Kidney (tissue), 14 donors: ENCODE results near the gene CHD1. TPM values are rescaled to one million over a fixed set of nuclear protein-coding genes. Genes with fewer than 3 reads are reported as not detected.

ENCODE experiments used
- DNase-seq, 5 donors: peaks; one replicate each; pipeline ENCODE4 v3.0.0-alpha.2; 2013 to 2020
- FAIRE-seq: peaks from 2 replicates; lab custom pipeline; 2012; peaks lifted over from hg19 to GRCh38; lab: Jason Lieb, UNC
- H3K27ac ChIP-seq, 2 donors: one replicate each; pipeline ENCODE4 v1.7.0; 2013; ENCODE audit warnings: low read depth in 2 of 2, low read length in 2 of 2, inconsistent platforms in 1 of 2
- H3K27me3 ChIP-seq: one replicate; pipeline ENCODE4 v1.7.1; 2013; ENCODE audit warnings: low read length, inconsistent platforms; ENCODE audit not compliant: control insufficient read depth, insufficient read depth
- H3K36me3 ChIP-seq, 3 donors: one replicate each; pipeline versions ENCODE4 v1.7.0 to v1.7.1; 2013; ENCODE audit warnings: low read length in 3 of 3, control low read depth in 1 of 3, inconsistent platforms in 1 of 3; ENCODE audit not compliant: insufficient read depth in 3 of 3, control insufficient read depth in 2 of 3
- H3K4me1 ChIP-seq, 3 donors: one replicate each; pipeline versions ENCODE4 v1.7.0 to v1.7.1; 2013; ENCODE audit warnings: low read length in 3 of 3, inconsistent platforms in 1 of 3, low read depth in 1 of 3; ENCODE audit not compliant: control insufficient read depth in 2 of 3, insufficient read depth in 2 of 3
- H3K4me3 ChIP-seq, 3 donors: one replicate each; pipeline versions ENCODE4 v1.7.0 to v1.8.1; 2013; ENCODE audit warnings: low read length in 3 of 3, control low read depth in 1 of 3, inconsistent platforms in 1 of 3
- H3K9ac ChIP-seq, 3 donors: one replicate each; pipeline versions ENCODE4 v1.7.0 to v1.7.1; 2013; ENCODE audit warnings: low read length in 3 of 3, control low read depth in 1 of 3, inconsistent platforms in 1 of 3
- H3K9me3 ChIP-seq, 3 donors: one replicate each; pipeline versions ENCODE4 v1.7.0 to v1.7.1; 2013; ENCODE audit warnings: low read length in 3 of 3, control low read depth in 1 of 3, inconsistent platforms in 1 of 3; ENCODE audit not compliant: control insufficient read depth in 2 of 3, insufficient read depth in 1 of 3
- intact Hi-C: fragments of 100-400 bp; cut with DNase I; formaldehyde crosslinking; loops from one replicate; pipeline ENCODE4 v1.11.1; 2022
- polyA plus RNA-seq: library from polyadenylated mRNA; stranded (reverse); fragments of 350-450 nt; fragmentation: Illumina TruSeq; extraction: RNeasy Lipid Tissue Mini Kit (QIAGEN cat#74804); gene quantifications from one replicate; pipeline ENCODE4 v1.2.3, GENCODE V29; 2014; ENCODE audit warnings: low read depth, low replicate concordance; ENCODE audit not compliant: insufficient read depth
- total RNA-seq: library from RNA; stranded (reverse); fragmentation: NEBNext Ultra II Directional; extraction: Animal tissue kit (Norgen Biotek cat#: 25700); gene quantifications from one replicate; pipeline ENCODE4 v1.2.1, GENCODE V29; 2021
- TF ChIP-seq, protein P1 (sequence below): IDR thresholded peaks from 3 replicates; pipeline ENCODE4 v1.5.1; 2012; ENCODE audit warnings: mild to moderate bottlenecking, moderate library complexity, borderline replicate concordance; ENCODE audit not compliant: insufficient read depth; ENCODE audit errors: extremely low read depth
- donor health status: control.
- donor health status: control.
- donor health status: control.
- donor health status: control.
- donor health status: control.
- donor health status: DM: yes; HTN: yes; CAD: no.
- donor health status: Normal renal cell carcinoma (clear cell type).

The CHD1 gene
- total and polyA plus RNA-seq, 2 donors from 2014 or later, result 7.1 to 40.4 TPM

DNA sequence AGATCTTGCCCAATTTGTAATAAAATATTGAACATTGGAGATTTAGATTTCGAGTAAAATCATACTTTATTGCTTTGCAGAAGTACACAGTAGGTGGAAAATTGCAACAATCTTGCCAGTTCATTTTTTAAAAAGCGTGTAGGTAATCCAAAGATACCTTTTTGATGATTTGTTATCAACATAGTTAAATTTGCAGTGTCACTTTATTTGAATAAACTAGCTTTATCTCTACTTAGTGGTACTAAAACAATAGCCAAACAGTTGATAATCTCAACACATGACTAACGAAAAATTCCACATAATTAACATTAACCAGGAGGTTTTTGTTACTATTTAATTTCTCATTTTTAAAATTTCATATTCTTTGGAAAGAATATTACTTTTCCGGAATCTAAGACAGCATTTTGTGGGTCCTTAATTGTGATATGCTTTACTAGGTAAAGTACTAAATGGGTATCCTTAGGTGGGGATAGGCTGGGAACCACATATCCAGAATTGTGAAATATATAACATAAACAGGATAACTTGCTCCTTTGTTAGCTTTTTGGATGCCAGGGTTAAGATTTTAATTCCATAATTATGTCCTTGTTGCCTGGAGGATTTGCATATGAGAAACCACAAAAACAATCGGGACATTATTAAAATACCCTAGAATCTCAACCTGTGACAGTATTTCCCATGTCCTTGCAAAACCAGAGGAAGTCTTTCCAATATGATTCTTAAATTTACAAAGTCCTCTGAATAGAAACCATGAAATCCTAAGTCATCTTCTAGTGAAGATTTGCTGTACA, 2.4 kb upstream of the CHD1 start:
- Histone ChIP-seq H3K9me3 (no peaks in the 10 kb centered on the region), H3K27ac (no peak overlapping the region), H3K4me1 (peaks cover under 1 to 14% (median 12%) of the 10 kb centered on the region in 3 donors), H3K9ac (no peak overlapping the region), H3K27me3 (no peaks in the 10 kb centered on the region), H3K36me3 (no peaks in the 10 kb centered on the region), H3K4me3 (no peak overlapping the region)
- intact Hi-C loops, result no loop called here
- FAIRE-seq (peak; percentile 45), DNase-seq (no peak)
- TF ChIP-seq, protein P1, sequence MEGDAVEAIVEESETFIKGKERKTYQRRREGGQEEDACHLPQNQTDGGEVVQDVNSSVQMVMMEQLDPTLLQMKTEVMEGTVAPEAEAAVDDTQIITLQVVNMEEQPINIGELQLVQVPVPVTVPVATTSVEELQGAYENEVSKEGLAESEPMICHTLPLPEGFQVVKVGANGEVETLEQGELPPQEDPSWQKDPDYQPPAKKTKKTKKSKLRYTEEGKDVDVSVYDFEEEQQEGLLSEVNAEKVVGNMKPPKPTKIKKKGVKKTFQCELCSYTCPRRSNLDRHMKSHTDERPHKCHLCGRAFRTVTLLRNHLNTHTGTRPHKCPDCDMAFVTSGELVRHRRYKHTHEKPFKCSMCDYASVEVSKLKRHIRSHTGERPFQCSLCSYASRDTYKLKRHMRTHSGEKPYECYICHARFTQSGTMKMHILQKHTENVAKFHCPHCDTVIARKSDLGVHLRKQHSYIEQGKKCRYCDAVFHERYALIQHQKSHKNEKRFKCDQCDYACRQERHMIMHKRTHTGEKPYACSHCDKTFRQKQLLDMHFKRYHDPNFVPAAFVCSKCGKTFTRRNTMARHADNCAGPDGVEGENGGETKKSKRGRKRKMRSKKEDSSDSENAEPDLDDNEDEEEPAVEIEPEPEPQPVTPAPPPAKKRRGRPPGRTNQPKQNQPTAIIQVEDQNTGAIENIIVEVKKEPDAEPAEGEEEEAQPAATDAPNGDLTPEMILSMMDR, result no peak

DNA sequence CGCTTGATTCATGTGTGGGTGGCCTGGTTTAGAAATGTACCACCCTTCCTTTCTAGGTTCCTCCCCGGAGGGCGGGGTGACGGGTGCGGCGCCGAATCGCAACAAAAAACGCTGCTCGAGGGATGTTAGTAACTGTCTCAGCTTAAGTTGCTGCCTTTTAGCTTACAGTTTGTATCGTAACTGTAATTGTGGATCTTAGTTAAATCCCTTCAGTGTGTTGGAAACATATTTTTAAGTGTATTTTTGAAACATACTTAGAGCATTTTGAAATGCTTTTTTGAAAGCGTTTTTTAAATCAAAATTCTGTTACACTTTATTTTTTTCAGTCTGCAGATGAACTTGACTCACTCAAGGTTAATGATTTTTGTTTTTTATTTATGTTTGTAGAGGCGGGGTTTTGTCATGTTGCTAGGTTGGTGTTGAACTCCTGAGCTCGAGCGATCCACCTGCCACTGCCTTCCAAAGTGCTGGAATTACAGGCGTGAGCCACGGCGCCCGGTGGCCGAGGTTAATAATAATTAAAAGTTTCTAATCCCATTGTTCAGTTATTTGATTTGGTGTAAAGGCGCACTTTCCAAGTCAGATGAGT, 997 bp upstream of the CHD1 start:
- Histone ChIP-seq H3K27me3 (no peaks in the 10 kb centered on the region), H3K9me3 (no peaks in the 10 kb centered on the region), H3K36me3 (peaks cover 0 to 6% (median 0%) of the 10 kb centered on the region in 3 donors), H3K4me1 (peaks cover 2 to 12% (median 7%) of the 10 kb centered on the region in 3 donors), H3K9ac (peak overlapping the region; percentile 89 to 96 (median 92)), H3K27ac (peak overlapping the region; percentile 99 to 100), H3K4me3 (peak overlapping the region; percentile 70 to 88 (median 74))
- TF ChIP-seq, protein P1, result no peak
- peak in 4 of 5 donors; percentile 12 to 56 (median 48) for DNase-seq
- peak; percentile 82 for FAIRE-seq
- intact Hi-C loops, result no loop called here

DNA sequence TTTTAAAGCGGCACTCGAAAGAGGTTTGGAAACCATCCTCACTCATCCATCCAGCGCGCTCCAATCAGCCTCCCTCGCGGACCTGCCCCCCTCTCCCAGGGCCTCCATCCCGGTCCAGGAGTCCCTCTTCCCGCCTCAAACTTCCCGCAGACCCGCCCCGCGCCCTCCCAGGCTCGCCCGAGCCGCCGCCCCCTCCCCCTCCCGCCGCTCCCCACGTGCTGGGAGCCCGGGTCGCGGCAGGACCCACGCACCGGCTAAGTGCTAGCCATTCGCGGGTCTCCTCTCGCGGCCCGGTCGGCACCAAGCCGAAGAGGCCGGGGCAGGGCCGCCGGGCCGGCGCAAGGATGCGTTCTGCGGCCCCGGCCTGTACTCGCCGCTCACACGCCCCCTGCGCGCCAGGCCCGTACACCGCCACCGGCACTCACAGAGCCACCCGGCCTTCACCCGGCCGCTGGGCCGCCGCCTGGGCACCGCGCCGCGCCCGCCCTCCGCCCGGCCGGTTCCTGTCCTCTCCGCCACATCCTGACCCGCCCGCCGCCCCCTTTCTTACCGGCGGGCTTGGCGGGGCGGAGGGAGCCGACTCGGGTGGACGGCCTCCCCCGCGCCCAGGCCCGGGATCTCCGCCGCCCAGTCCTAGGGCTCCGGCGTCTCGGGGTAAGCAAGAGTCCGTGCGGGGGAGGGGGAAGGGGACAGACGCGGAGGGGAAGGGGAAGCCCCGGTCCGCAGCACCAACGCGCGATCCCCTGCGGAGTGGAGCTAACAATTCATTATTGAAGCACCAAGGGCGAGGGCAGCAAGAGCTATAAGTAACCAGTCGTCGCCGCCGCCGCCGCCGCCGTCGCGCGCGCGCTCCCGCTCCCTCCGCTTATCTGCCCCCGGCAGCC, 576 bp downstream of the CHD1 start:
- H3K4me1 ChIP-seq, result peaks cover 2 to 9% (median 3%) of the 10 kb centered on the region in 3 donors
- H3K27me3 ChIP-seq, result no peaks in the 10 kb centered on the region
- intact Hi-C loops, result no loop called here
- H3K36me3 ChIP-seq, result peaks cover 0 to 13% (median 0%) of the 10 kb centered on the region in 3 donors
- peak overlapping the region; percentile 67 to 89 (median 83) for H3K4me3 ChIP-seq
- DNase-seq, result peak; percentile 83 to 90 (median 89)
- FAIRE-seq, result no peak
- peak overlapping the region; percentile 30 to 94 (median 74) for H3K9ac ChIP-seq
- no peaks in the 10 kb centered on the region for H3K9me3 ChIP-seq
- H3K27ac ChIP-seq, result peak overlapping the region; percentile 99 to 100
- TF ChIP-seq, protein P1, result no peak
